GM19351 (cell line): ENCODE measurements around the gene ELF4.

ENCODE experiments used
- ATAC-seq: cut with Tn5 transposase; IDR thresholded peaks from one replicate; pipeline ENCODE4 v1.9.1; 2021; ENCODE audit warnings: mild to moderate bottlenecking, moderate library complexity; ENCODE audit not compliant: unreplicated experiment

The ELF4 gene

GRCh38 chrX:130110379-130111219 is at the start of gene ELF4:
Gene ELF4, minus strand, starts transcription at chrX:130110497. Its CDS starts 29,167 bp downstream, at chrX:130081330.
- peak; percentile 36 for ATAC-seq

- ATAC-seq: no peak
These were observed 49.5 kb upstream of the ELF4 start for GRCh38 chrX:130159776-130160175.

GRCh38 chrX:130158311-130158710 is 48.0 kb upstream of the ELF4 start:
- ATAC-seq: no peak

GRCh38 chrX:130155564-130155963 is 45.3 kb upstream of the ELF4 start:
- no peak for ATAC-seq

GRCh38 chrX:130147631-130148030 is 37.3 kb upstream of the ELF4 start:
- ATAC-seq: no peak

- ATAC-seq: no peak
These were observed 34.8 kb upstream of the ELF4 start for GRCh38 chrX:130145123-130145522.

- ATAC-seq: no peak
These were observed 34.2 kb upstream of the ELF4 start for GRCh38 chrX:130144509-130144908.

GRCh38 chrX:130139474-130140201 is 29.3 kb upstream of the ELF4 start:
- ATAC-seq: no peak

GRCh38 chrX:130136961-130137360 is 26.7 kb upstream of the ELF4 start:
- no peak for ATAC-seq

- ATAC-seq: no peak
These were observed 26.2 kb upstream of the ELF4 start for GRCh38 chrX:130136496-130136895.

- no peak for ATAC-seq
These were observed 20.7 kb upstream of the ELF4 start for GRCh38 chrX:130130990-130131389.

- ATAC-seq: no peak
These were observed 15.0 kb upstream of the ELF4 start for GRCh38 chrX:130125091-130125874.

GRCh38 chrX:130124577-130124976 is 14.3 kb upstream of the ELF4 start:
- no peak for ATAC-seq

- no peak for ATAC-seq
These were observed 11.2 kb upstream of the ELF4 start for GRCh38 chrX:130121505-130121800.

- ATAC-seq: peak; percentile 63
These were observed 10.6 kb upstream of the ELF4 start for GRCh38 chrX:130120746-130121504.

GRCh38 chrX:130120321-130120731 is 10.0 kb upstream of the ELF4 start:
- ATAC-seq: peak; percentile 35

GRCh38 chrX:130119312-130119898 is 9.1 kb upstream of the ELF4 start:
- ATAC-seq: no peak

- ATAC-seq: no peak
These were observed 8.4 kb upstream of the ELF4 start for GRCh38 chrX:130118441-130119311.

GRCh38 chrX:130117166-130117565 is 6.9 kb upstream of the ELF4 start:
- no peak for ATAC-seq
